Measurements from ENCODE around the gene NPAS3.

DNA sequence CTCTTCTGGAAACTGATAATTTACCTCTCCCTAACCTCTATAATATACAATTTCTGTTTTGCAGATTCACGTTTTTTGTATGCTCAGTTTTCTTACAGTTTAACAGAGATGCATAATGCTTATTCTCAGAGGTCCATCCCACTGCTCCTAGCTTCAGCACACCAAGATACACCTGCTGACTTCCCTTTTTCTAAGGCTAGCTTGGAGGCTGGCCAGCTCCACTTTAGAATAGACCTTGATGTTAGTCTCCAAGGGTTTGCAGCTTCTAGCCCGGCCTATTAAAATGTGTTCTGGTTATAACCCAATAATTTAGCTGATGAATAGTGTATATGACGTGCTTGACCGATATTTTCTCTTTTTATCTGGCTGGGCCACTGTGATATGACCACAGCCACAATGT, 751.0 kb downstream of the NPAS3 start:
- no peak for TF ChIP-seq ZNF30 (CRISPR knock-in tag; IDR thresholded peaks at IDR 0.05)
- TF ChIP-seq, protein P1, sequence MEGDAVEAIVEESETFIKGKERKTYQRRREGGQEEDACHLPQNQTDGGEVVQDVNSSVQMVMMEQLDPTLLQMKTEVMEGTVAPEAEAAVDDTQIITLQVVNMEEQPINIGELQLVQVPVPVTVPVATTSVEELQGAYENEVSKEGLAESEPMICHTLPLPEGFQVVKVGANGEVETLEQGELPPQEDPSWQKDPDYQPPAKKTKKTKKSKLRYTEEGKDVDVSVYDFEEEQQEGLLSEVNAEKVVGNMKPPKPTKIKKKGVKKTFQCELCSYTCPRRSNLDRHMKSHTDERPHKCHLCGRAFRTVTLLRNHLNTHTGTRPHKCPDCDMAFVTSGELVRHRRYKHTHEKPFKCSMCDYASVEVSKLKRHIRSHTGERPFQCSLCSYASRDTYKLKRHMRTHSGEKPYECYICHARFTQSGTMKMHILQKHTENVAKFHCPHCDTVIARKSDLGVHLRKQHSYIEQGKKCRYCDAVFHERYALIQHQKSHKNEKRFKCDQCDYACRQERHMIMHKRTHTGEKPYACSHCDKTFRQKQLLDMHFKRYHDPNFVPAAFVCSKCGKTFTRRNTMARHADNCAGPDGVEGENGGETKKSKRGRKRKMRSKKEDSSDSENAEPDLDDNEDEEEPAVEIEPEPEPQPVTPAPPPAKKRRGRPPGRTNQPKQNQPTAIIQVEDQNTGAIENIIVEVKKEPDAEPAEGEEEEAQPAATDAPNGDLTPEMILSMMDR (CRISPR knock-in tag; IDR thresholded peaks at IDR 0.05) = no peak
- no peak for TF ChIP-seq KDM1A (CRISPR knock-in tag; IDR thresholded peaks at IDR 0.05)
- TF ChIP-seq MTA3 (CRISPR knock-in tag; IDR thresholded peaks at IDR 0.05) = no peak
- TF ChIP-seq ZFY (CRISPR knock-in tag; IDR thresholded peaks at IDR 0.05) = no peak
- TF ChIP-seq POLR2AphosphoS5 (IDR thresholded peaks at IDR 0.05; ENCODE audit: low read depth, low read length) = no peak
- TF ChIP-seq, protein P2, sequence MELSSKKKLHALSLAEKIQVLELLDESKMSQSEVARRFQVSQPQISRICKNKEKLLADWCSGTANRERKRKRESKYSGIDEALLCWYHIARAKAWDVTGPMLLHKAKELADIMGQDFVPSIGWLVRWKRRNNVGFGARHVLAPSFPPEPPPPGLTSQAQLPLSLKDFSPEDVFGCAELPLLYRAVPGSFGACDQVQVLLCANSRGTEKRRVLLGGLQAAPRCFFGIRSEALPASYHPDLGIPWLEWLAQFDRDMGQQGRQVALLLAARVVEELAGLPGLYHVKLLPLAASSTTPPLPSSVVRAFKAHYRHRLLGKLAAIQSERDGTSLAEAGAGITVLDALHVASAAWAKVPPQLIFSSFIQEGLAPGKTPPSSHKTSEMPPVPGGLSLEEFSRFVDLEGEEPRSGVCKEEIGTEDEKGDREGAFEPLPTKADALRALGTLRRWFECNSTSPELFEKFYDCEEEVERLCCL (CRISPR knock-in tag; IDR thresholded peaks at IDR 0.05; ENCODE audit: borderline replicate concordance) = no peak
- TF ChIP-seq, protein P3, sequence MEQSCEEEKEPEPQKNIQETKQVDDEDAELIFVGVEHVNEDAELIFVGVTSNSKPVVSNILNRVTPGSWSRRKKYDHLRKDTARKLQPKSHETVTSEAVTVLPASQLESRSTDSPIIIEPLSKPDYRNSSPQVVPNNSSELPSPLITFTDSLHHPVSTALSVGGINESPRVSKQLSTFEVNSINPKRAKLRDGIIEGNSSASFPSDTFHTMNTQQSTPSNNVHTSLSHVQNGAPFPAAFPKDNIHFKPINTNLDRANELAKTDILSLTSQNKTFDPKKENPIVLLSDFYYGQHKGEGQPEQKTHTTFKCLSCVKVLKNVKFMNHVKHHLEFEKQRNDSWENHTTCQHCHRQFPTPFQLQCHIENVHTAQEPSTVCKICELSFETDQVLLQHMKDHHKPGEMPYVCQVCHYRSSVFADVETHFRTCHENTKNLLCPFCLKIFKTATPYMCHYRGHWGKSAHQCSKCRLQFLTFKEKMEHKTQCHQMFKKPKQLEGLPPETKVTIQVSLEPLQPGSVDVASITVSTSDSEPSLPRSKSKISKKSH (CRISPR knock-in tag; IDR thresholded peaks at IDR 0.05; ENCODE audit: borderline replicate concordance) = no peak
- TF ChIP-seq XBP1 (CRISPR knock-in tag; IDR thresholded peaks at IDR 0.05) = no peak
- TF ChIP-seq POLR2A (IDR thresholded peaks at IDR 0.05; ENCODE audit: insufficient read depth in 1 of 2, low read depth in 2 of 2, low read length in 2 of 2) = no peak
- TF ChIP-seq ZNF549 (CRISPR knock-in tag; IDR thresholded peaks at IDR 0.05) = no peak
- TF ChIP-seq NCOA1 (CRISPR knock-in tag; IDR thresholded peaks at IDR 0.05) = no peak

All from HepG2 (cell line).